ENCODE measurements around the gene TRAM2.

Gene TRAM2

DNA sequence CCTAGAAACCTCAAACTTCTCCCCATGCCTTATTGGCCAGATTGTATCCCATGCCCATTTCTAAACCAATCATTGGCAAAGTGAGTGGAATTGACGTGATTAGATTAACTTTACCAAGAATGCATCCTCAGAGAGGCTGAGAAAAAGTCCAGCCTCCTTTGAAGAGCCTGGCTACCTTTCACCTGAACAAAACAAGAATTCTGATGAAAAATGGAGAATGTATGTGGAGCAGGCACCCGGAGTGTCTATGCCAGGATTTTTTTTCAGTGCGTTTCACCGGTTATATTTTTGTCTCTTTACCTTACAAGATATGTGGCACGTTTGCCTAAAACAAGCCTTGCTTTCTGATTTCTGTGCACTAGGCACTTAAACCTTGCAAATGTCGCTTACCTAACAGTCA lies 6.1 kb upstream of the TRAM2 start:
- POLR2A ChIA-PET: no interaction called here
- CTCF ChIA-PET: interaction anchor here (0.8 to 2.7 kb wide), 2 partner anchors 13 to 144 kb away, joined by 3 to 13 read pairs; no protein-coding TSS in a partner anchor
- no peak for DNase-seq
- H3K27ac ChIP-seq (ENCODE audit: insufficient read depth in 1 of 2, low read depth in 1 of 2, low read length in 2 of 2, poor library complexity in 1 of 2, severe bottlenecking in 2 of 2): no peak overlapping the region
- no peaks in the 10 kb centered on the region for H3K9me3 ChIP-seq (ENCODE audit: control extremely low read depth in 1 of 5, control insufficient read depth in 4 of 5, insufficient read depth in 2 of 5, low read depth in 1 of 5, low read length in 4 of 5)
- peaks cover 0 to 6% (median 1%) of the 10 kb centered on the region in 4 experiments for H3K36me3 ChIP-seq (ENCODE audit: control insufficient read depth in 4 of 4, insufficient read depth in 4 of 4, low read length in 3 of 4)
- no peak overlapping the region for H3K4me3 ChIP-seq (ENCODE audit: control insufficient read depth in 1 of 7, extremely low read depth in 1 of 7, insufficient read depth in 4 of 7, low read depth in 2 of 7, low read length in 6 of 7)
- H3K27me3 ChIP-seq (replicated peaks in 2 of 5; ENCODE audit: control insufficient read depth in 4 of 5, insufficient read depth in 5 of 5, low read length in 4 of 5): no peaks in the 10 kb centered on the region
- 100% methylated on average over 5 of the region's 6 CpGs for WGBS (ENCODE audit: insufficient coverage)
- peaks cover 0 to 4% (median 4%) of the 10 kb centered on the region in 4 experiments for H3K4me1 ChIP-seq (ENCODE audit: control extremely low read depth in 1 of 4, control insufficient read depth in 4 of 4, insufficient read depth in 4 of 4, low read length in 3 of 4)

DNA sequence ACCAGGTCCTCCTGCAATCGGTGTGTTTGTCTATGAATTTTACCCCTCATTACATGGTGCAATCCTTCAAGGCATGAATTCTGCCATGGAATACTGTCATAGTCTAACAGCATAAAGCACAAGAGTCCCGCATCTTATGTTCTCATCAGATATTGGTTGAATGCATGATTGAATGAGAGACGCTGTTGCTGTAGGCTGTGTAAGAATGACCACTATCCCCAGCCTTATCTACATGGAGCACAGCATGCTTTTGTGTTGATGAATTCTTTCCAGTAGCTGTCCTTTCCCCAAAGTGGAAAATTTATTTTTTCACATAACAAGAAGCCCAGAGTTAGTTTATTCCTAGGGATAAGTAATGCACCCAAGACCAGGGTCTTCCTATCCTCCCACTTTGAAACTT lies 5.6 kb upstream of the TRAM2 start:
- CTCF ChIA-PET: interaction anchor here (0.8 to 2.7 kb wide), 2 partner anchors 13 to 144 kb away, joined by 3 to 13 read pairs; no protein-coding TSS in a partner anchor
- Histone ChIP-seq H3K27me3 (replicated peaks in 2 of 5; ENCODE audit: control insufficient read depth in 4 of 5, insufficient read depth in 5 of 5, low read length in 4 of 5) (no peaks in the 10 kb centered on the region), H3K4me1 (ENCODE audit: control extremely low read depth in 1 of 4, control insufficient read depth in 4 of 4, insufficient read depth in 4 of 4, low read length in 3 of 4) (peaks cover 2 to 10% (median 7%) of the 10 kb centered on the region in 4 experiments), H3K27ac (ENCODE audit: insufficient read depth in 1 of 2, low read depth in 1 of 2, low read length in 2 of 2, poor library complexity in 1 of 2, severe bottlenecking in 2 of 2) (no peak overlapping the region), H3K9me3 (ENCODE audit: control extremely low read depth in 1 of 5, control insufficient read depth in 4 of 5, insufficient read depth in 2 of 5, low read depth in 1 of 5, low read length in 4 of 5) (no peaks in the 10 kb centered on the region), H3K36me3 (ENCODE audit: control insufficient read depth in 4 of 4, insufficient read depth in 4 of 4, low read length in 3 of 4) (peaks cover 0 to 6% (median 1%) of the 10 kb centered on the region in 4 experiments), H3K4me3 (ENCODE audit: control insufficient read depth in 1 of 7, extremely low read depth in 1 of 7, insufficient read depth in 4 of 7, low read depth in 2 of 7, low read length in 6 of 7) (no peak overlapping the region)
- no peak for DNase-seq
- POLR2A ChIA-PET: no interaction called here
- 100% methylated on average over 1 of the region's 3 CpGs for WGBS (ENCODE audit: insufficient coverage)

DNA sequence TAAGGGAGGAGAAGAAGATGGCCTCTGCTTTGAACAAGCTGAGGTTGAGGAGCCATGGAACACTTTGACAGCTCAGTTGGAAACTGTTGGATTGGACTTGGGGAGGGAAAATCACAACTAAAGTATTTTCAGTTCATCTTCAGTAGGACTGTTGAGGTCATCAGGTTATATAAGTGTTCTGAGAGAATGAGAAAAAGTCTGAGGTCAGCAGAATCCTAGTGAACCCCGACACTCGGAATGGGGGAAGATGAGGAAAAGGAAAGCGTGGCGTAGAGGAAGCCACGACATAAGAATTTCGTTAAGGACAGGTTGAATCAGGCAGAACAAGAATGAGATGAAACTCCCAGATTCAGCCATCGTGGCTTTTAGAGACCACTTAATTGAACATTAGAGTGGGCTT lies 4.0 kb upstream of the TRAM2 start:
- POLR2A ChIA-PET: interaction anchor here (1.1 kb wide), 1 partner anchor 14 kb away, joined by 5 read pairs; no protein-coding TSS in a partner anchor
- Histone ChIP-seq H3K4me1 (ENCODE audit: control extremely low read depth in 1 of 4, control insufficient read depth in 4 of 4, insufficient read depth in 4 of 4, low read length in 3 of 4) (peaks cover 2 to 20% (median 14%) of the 10 kb centered on the region in 4 experiments), H3K27me3 (replicated peaks in 2 of 5; ENCODE audit: control insufficient read depth in 4 of 5, insufficient read depth in 5 of 5, low read length in 4 of 5) (no peaks in the 10 kb centered on the region), H3K4me3 (ENCODE audit: control insufficient read depth in 1 of 7, extremely low read depth in 1 of 7, insufficient read depth in 4 of 7, low read depth in 2 of 7, low read length in 6 of 7) (no peak overlapping the region), H3K27ac (ENCODE audit: insufficient read depth in 1 of 2, low read depth in 1 of 2, low read length in 2 of 2, poor library complexity in 1 of 2, severe bottlenecking in 2 of 2) (no peak overlapping the region), H3K36me3 (ENCODE audit: control insufficient read depth in 4 of 4, insufficient read depth in 4 of 4, low read length in 3 of 4) (peaks cover 0 to 6% (median 1%) of the 10 kb centered on the region in 4 experiments), H3K9me3 (ENCODE audit: control extremely low read depth in 1 of 5, control insufficient read depth in 4 of 5, insufficient read depth in 2 of 5, low read depth in 1 of 5, low read length in 4 of 5) (no peaks in the 10 kb centered on the region)
- no peak for DNase-seq
- CTCF ChIA-PET: interaction anchor here (0.6 to 2.7 kb wide), 5 partner anchors 15 to 82 kb away, joined by 3 to 13 read pairs (median 3); no protein-coding TSS in a partner anchor
- WGBS (ENCODE audit: insufficient coverage): 90% methylated on average over 5 of the region's 7 CpGs

DNA sequence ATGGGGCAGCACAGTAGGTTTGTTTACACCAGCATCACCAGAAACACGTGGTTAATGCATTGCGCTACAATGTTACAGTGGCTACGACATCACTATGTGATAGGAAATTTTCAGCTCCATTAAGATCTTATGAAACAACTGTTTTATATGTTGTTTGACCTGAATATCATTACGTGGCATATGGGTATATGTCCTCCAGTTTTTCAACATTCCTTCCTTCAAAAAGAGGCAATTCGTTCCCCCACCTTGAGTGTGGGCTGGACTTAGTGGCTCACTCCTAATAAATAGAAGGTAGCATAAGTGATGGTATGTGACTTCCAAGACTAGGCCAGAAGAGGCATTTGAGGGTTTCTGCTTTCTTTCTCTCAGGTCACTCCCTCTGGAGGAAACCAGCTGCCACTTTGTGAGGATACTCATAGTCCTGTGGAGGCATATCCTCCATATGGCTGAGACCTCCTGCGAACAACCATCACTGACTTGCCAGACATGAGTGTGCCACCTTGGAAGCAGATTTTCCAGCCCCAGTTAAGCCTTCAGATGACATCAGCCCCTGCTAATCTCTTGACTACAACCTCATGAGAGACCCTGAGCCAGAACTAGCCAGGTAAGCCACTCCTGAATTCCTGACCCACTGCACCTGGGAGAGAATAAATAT lies 2.3 kb upstream of the TRAM2 start:
- Histone ChIP-seq H3K4me1 (ENCODE audit: control extremely low read depth in 1 of 4, control insufficient read depth in 4 of 4, insufficient read depth in 4 of 4, low read length in 3 of 4) (peaks cover 10 to 38% (median 32%) of the 10 kb centered on the region in 4 experiments), H3K36me3 (ENCODE audit: control insufficient read depth in 4 of 4, insufficient read depth in 4 of 4, low read length in 3 of 4) (peaks cover 0 to 6% (median 1%) of the 10 kb centered on the region in 4 experiments), H3K9me3 (ENCODE audit: control extremely low read depth in 1 of 5, control insufficient read depth in 4 of 5, insufficient read depth in 2 of 5, low read depth in 1 of 5, low read length in 4 of 5) (no peaks in the 10 kb centered on the region), H3K4me3 (ENCODE audit: control insufficient read depth in 1 of 7, extremely low read depth in 1 of 7, insufficient read depth in 4 of 7, low read depth in 2 of 7, low read length in 6 of 7) (no peak overlapping the region), H3K27ac (ENCODE audit: insufficient read depth in 1 of 2, low read depth in 1 of 2, low read length in 2 of 2, poor library complexity in 1 of 2, severe bottlenecking in 2 of 2) (no peak overlapping the region), H3K27me3 (replicated peaks in 2 of 5; ENCODE audit: control insufficient read depth in 4 of 5, insufficient read depth in 5 of 5, low read length in 4 of 5) (no peaks in the 10 kb centered on the region)
- ChIA-PET CTCF (interaction anchor here (0.8 to 1.1 kb wide), 3 partner anchors 19 to 166 kb away, joined by 3 read pairs; no protein-coding TSS in a partner anchor), POLR2A (no interaction called here)
- no peak for DNase-seq
- 100% methylated on average over 5 of the region's 6 CpGs for WGBS (ENCODE audit: insufficient coverage)

DNA sequence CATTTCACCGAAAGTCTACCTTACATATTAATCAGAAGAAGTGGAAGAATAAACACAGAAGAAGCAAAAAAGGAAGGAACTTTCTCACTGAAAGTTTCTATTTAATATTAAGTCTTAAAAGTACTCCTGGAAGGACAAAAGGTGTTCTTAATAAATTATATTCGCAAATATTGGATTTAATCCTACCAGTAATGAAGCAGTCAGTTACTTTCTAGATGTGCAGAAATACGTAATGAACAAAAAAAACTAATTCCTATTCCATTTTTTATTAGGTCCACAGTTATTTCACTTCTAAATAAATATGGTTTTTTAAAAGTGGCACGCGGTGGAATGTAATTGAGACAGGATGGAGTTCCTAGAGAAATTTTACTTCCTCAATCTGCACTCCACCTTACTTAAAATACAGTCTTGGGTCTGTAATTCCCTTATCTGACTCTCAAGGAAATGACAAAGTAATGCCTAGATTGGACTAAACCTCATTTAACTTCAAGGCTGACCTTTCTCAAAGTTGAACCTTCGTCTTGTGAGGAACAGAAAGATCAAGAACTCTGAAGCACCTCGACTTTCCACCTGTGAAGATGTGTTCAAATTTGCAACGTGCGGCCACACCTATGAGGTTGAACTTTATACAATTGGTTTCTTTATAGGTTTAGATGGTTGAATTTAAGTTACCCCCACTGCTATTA lies 1.1 kb upstream of the TRAM2 start:
- WGBS (ENCODE audit: insufficient coverage): no CpG with 5 or more reads among the region's 9 CpGs
- H3K36me3 ChIP-seq (ENCODE audit: control insufficient read depth in 4 of 4, insufficient read depth in 4 of 4, low read length in 3 of 4): peaks cover 0 to 6% (median 1%) of the 10 kb centered on the region in 4 experiments
- DNase-seq: peak; percentile 16 to 64 (median 47)
- POLR2A ChIA-PET: no interaction called here
- no peaks in the 10 kb centered on the region for H3K9me3 ChIP-seq (ENCODE audit: control extremely low read depth in 1 of 5, control insufficient read depth in 4 of 5, insufficient read depth in 2 of 5, low read depth in 1 of 5, low read length in 4 of 5)
- H3K27ac ChIP-seq (ENCODE audit: insufficient read depth in 1 of 2, low read depth in 1 of 2, low read length in 2 of 2, poor library complexity in 1 of 2, severe bottlenecking in 2 of 2): peak overlapping the region; percentile 58 to 82
- CTCF ChIA-PET: interaction anchor here (0.7 to 1.2 kb wide), 3 partner anchors 10 to 297 kb away, joined by 3 read pairs; no protein-coding TSS in a partner anchor
- H3K4me1 ChIP-seq (ENCODE audit: control extremely low read depth in 1 of 4, control insufficient read depth in 4 of 4, insufficient read depth in 4 of 4, low read length in 3 of 4): peaks cover 10 to 50% (median 34%) of the 10 kb centered on the region in 4 experiments
- H3K4me3 ChIP-seq (ENCODE audit: control insufficient read depth in 1 of 7, extremely low read depth in 1 of 7, insufficient read depth in 4 of 7, low read depth in 2 of 7, low read length in 6 of 7): peak overlapping the region in 6 of 7 experiments; percentile 56 to 88 (median 76)
- no peaks in the 10 kb centered on the region for H3K27me3 ChIP-seq (replicated peaks in 2 of 5; ENCODE audit: control insufficient read depth in 4 of 5, insufficient read depth in 5 of 5, low read length in 4 of 5)

DNA sequence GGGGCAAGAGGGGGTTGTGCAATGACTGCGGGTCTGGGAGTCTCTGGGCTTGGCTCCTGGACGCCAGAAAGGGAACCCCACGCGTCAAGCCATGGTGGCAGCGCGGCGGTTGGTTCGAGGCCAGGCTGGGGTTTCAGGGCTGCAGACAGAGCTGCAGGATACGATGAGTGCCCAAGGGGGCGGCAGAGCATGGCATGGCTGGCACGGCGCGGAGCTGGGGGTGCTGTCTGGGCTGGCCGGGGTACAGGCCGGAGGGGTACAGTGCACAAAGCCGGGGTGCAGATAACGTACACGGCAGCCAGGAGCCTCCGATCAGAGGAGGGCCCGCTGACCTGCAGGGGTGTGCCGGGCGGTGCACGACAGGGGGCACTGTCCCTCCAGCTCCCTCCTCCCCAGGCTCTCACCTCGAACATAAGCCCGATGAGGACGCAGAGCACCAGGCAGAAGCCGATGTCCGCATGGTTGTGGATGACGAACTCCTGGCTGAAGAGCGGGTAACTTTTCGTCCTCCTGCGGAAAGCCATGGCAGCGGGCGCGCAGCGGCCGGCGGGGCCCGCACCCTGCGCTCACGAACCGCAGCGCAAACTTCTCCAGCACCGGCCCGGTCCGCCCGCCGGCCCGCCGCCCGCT lies 353 bp downstream of the TRAM2 start:
- ChIA-PET POLR2A (interaction anchor here (0.6 kb wide), 1 partner anchor 256 kb away, joined by 3 read pairs; no protein-coding TSS in a partner anchor), CTCF (interaction anchor here (0.8 to 3.0 kb wide), 8 partner anchors 11 to 296 kb away, joined by 3 to 23 read pairs (median 3); no protein-coding TSS in a partner anchor)
- DNase-seq: peak; percentile 74 to 90 (median 87)
- Histone ChIP-seq H3K4me3 (ENCODE audit: control insufficient read depth in 1 of 7, extremely low read depth in 1 of 7, insufficient read depth in 4 of 7, low read depth in 2 of 7, low read length in 6 of 7) (peak overlapping the region; percentile 70 to 82 (median 75)), H3K27ac (ENCODE audit: insufficient read depth in 1 of 2, low read depth in 1 of 2, low read length in 2 of 2, poor library complexity in 1 of 2, severe bottlenecking in 2 of 2) (peak overlapping the region in 1 of 2 experiments; percentile 60), H3K9me3 (ENCODE audit: control extremely low read depth in 1 of 5, control insufficient read depth in 4 of 5, insufficient read depth in 2 of 5, low read depth in 1 of 5, low read length in 4 of 5) (no peaks in the 10 kb centered on the region), H3K27me3 (replicated peaks in 2 of 5; ENCODE audit: control insufficient read depth in 4 of 5, insufficient read depth in 5 of 5, low read length in 4 of 5) (no peaks in the 10 kb centered on the region), H3K4me1 (ENCODE audit: control extremely low read depth in 1 of 4, control insufficient read depth in 4 of 4, insufficient read depth in 4 of 4, low read length in 3 of 4) (peaks cover 10 to 52% (median 36%) of the 10 kb centered on the region in 4 experiments), H3K36me3 (ENCODE audit: control insufficient read depth in 4 of 4, insufficient read depth in 4 of 4, low read length in 3 of 4) (peaks cover 0 to 5% (median 0%) of the 10 kb centered on the region in 4 experiments)
- WGBS (ENCODE audit: insufficient coverage): 1% methylated on average over 36 of the region's 51 CpGs

Data from common myeloid progenitor, CD34-positive (primary cell).